ENCODE data around the gene E2F3.

Gene E2F3

GRCh38 chr6:20538131-20538662, 136.5 kb downstream of the E2F3 start:
- DNase-seq: no peak

DNA sequence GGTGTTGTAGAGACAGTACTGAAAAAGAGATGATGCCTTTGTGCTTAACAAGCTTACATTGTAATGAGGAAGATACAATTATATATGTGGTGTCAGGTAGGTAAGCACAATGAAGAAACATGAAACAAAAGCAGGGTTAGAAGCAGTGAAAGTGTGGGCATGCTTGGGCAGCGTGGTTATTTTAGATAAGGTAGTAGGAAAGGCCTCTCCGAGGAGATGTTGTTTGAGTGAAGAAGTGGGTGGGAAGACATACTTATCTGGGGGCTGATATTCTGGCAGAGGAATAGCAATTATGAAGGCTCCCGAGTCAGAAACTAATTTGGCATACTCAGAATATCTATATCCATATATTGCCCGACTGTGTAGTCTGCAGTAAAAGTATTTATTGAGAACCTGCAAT, 137.2 kb downstream of the E2F3 start:
- no peak for DNase-seq

DNA sequence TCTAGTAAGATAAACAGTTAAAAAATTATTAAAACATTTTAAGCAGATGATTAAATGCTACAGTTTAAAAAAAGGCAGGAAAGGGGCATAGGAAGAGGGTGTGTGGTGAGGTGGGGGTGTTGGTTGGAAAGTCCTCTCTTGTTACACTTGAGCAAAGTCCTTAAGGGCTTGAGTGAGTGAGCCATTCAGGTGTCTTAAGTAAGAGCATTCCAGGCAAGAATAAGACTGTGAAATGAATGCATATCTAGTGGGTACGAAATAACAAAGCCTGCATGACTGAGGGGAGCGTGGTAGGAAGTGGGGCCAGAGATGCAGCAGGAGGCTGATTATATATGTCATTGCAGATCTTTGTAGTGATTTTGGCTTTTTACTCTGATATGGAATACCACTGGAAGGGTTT, 137.7 kb downstream of the E2F3 start:
- no peak for DNase-seq

- no peak for DNase-seq
Observed at GRCh38 chr6:20540683-20541082, 139.0 kb downstream of the E2F3 start.

DNA sequence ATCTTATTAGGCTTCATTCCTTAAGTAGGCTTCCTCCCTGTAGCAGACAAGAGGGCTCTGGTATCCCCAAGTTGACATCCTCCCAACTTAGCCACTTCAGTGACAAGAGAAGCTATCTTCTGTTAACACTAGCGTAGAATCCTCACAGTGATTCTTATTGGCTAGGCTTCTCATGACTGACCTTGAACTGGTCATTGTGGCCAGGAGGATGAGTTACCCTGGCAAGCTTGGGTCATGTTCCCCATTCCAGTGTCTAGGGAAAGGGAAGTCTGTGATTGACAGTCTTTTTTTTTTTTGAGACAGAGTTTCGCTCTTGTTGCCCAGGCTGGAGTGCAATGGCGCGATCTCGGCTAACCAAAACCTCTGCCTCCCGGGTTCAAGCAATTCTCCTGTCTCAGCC, 139.7 kb downstream of the E2F3 start:
- DNase-seq: no peak

DNA sequence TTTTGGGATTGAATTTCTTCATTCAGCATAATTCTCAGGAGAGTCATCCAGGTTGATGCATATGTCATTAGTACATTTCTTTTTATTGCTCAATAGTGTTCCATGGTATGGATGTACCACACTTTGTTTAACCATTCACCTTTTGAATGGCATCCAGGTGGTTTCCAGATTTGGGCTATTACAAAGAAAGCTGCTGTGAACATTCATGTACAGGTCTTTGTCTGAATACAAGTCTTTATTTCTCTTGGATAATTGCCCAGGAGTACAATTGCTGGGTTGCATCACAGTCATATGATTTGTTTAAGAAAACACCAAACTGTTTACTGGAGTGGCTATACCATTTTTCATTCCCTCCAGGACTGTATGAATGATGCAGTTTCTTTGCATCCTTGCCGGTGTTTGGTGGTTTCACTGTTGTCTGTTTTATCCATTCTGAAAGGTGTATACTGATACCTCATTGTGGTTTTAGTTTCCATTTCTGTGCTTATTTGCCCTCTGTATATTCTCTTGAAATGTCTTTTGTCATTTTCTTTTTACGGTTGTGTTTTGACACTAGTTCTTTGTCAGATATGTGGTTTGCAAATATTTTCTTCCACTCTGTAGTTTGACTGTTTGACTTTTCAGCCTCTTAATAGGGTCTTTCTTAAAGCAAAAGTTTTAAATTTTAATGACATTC, 141.4 kb downstream of the E2F3 start:
- peak; percentile 50 for DNase-seq

Data from fibroblast of skin of right quadriceps (primary cell).